ENCODE results near the gene URB1.

The URB1 gene

GRCh38 chr21:32306021-32306780 is 86.6 kb downstream of the URB1 start:
- no peak for DNase-seq
- Histone ChIP-seq H3K4me1 (ENCODE audit: control extremely low read depth in 1 of 4, control insufficient read depth in 4 of 4, insufficient read depth in 4 of 4, low read length in 3 of 4) (no peaks in the 10 kb centered on the region), H3K27ac (ENCODE audit: insufficient read depth in 1 of 2, low read depth in 1 of 2, low read length in 2 of 2, poor library complexity in 1 of 2, severe bottlenecking in 2 of 2) (no peak overlapping the region), H3K4me3 (ENCODE audit: control insufficient read depth in 1 of 7, extremely low read depth in 1 of 7, insufficient read depth in 4 of 7, low read depth in 2 of 7, low read length in 6 of 7) (no peak overlapping the region), H3K27me3 (replicated peaks in 2 of 5; ENCODE audit: control insufficient read depth in 4 of 5, insufficient read depth in 5 of 5, low read length in 4 of 5) (no peaks in the 10 kb centered on the region), H3K36me3 (ENCODE audit: control insufficient read depth in 4 of 4, insufficient read depth in 4 of 4, low read length in 3 of 4) (peaks cover 2 to 16% (median 13%) of the 10 kb centered on the region in 4 experiments), H3K9me3 (ENCODE audit: control extremely low read depth in 1 of 5, control insufficient read depth in 4 of 5, insufficient read depth in 2 of 5, low read depth in 1 of 5, low read length in 4 of 5) (no peaks in the 10 kb centered on the region)
- ChIA-PET POLR2A (no interaction called here), CTCF (interaction anchor here (1.9 kb wide), 1 partner anchor 17 kb away, joined by 6 read pairs; no protein-coding TSS in a partner anchor)
- 80% methylated on average over 20 of the region's 22 CpGs for WGBS (ENCODE audit: insufficient coverage)

GRCh38 chr21:32304998-32305397 is 87.8 kb downstream of the URB1 start:
- 100% methylated on average over 5 of the region's 7 CpGs for WGBS (ENCODE audit: insufficient coverage)
- POLR2A ChIA-PET = no interaction called here
- H3K9me3 ChIP-seq (ENCODE audit: control extremely low read depth in 1 of 5, control insufficient read depth in 4 of 5, insufficient read depth in 2 of 5, low read depth in 1 of 5, low read length in 4 of 5) = no peaks in the 10 kb centered on the region

GRCh38 chr21:32303385-32303784 is 89.4 kb downstream of the URB1 start:
- WGBS (ENCODE audit: insufficient coverage) = no CpG with 5 or more reads among the region's 1 CpG
- no peak overlapping the region for H3K27ac ChIP-seq (ENCODE audit: insufficient read depth in 1 of 2, low read depth in 1 of 2, low read length in 2 of 2, poor library complexity in 1 of 2, severe bottlenecking in 2 of 2)
- H3K36me3 ChIP-seq (ENCODE audit: control insufficient read depth in 4 of 4, insufficient read depth in 4 of 4, low read length in 3 of 4) = peaks cover 2 to 18% (median 9%) of the 10 kb centered on the region in 4 experiments
- H3K4me3 ChIP-seq (ENCODE audit: control insufficient read depth in 1 of 7, extremely low read depth in 1 of 7, insufficient read depth in 4 of 7, low read depth in 2 of 7, low read length in 6 of 7) = no peak overlapping the region
- H3K4me1 ChIP-seq (ENCODE audit: control extremely low read depth in 1 of 4, control insufficient read depth in 4 of 4, insufficient read depth in 4 of 4, low read length in 3 of 4) = no peaks in the 10 kb centered on the region
- CTCF ChIA-PET = no interaction called here
- POLR2A ChIA-PET = no interaction called here
- no peaks in the 10 kb centered on the region for H3K27me3 ChIP-seq (replicated peaks in 2 of 5; ENCODE audit: control insufficient read depth in 4 of 5, insufficient read depth in 5 of 5, low read length in 4 of 5)
- DNase-seq = no peak
- H3K9me3 ChIP-seq (ENCODE audit: control extremely low read depth in 1 of 5, control insufficient read depth in 4 of 5, insufficient read depth in 2 of 5, low read depth in 1 of 5, low read length in 4 of 5) = no peaks in the 10 kb centered on the region

More at GRCh38 chr21:32304998-32305397, 87.8 kb downstream of the URB1 start:
- Histone ChIP-seq H3K4me1 (ENCODE audit: control extremely low read depth in 1 of 4, control insufficient read depth in 4 of 4, insufficient read depth in 4 of 4, low read length in 3 of 4) (no peaks in the 10 kb centered on the region), H3K36me3 (ENCODE audit: control insufficient read depth in 4 of 4, insufficient read depth in 4 of 4, low read length in 3 of 4) (peaks cover 2 to 23% (median 13%) of the 10 kb centered on the region in 4 experiments), H3K27ac (ENCODE audit: insufficient read depth in 1 of 2, low read depth in 1 of 2, low read length in 2 of 2, poor library complexity in 1 of 2, severe bottlenecking in 2 of 2) (no peak overlapping the region), H3K27me3 (replicated peaks in 2 of 5; ENCODE audit: control insufficient read depth in 4 of 5, insufficient read depth in 5 of 5, low read length in 4 of 5) (no peaks in the 10 kb centered on the region), H3K4me3 (ENCODE audit: control insufficient read depth in 1 of 7, extremely low read depth in 1 of 7, insufficient read depth in 4 of 7, low read depth in 2 of 7, low read length in 6 of 7) (no peak overlapping the region)
- CTCF ChIA-PET = no interaction called here
- DNase-seq = no peak

GRCh38 chr21:32302560-32302959 is 90.3 kb downstream of the URB1 start:
- ChIA-PET CTCF (interaction anchor here (0.6 kb wide), 1 partner anchor 18 kb away, joined by 3 read pairs; no protein-coding TSS in a partner anchor), POLR2A (no interaction called here)
- WGBS (ENCODE audit: insufficient coverage) = 97% methylated on average over 6 of the region's 6 CpGs
- H3K9me3 ChIP-seq (ENCODE audit: control extremely low read depth in 1 of 5, control insufficient read depth in 4 of 5, insufficient read depth in 2 of 5, low read depth in 1 of 5, low read length in 4 of 5) = no peaks in the 10 kb centered on the region
- H3K27me3 ChIP-seq (replicated peaks in 2 of 5; ENCODE audit: control insufficient read depth in 4 of 5, insufficient read depth in 5 of 5, low read length in 4 of 5) = no peaks in the 10 kb centered on the region
- H3K36me3 ChIP-seq (ENCODE audit: control insufficient read depth in 4 of 4, insufficient read depth in 4 of 4, low read length in 3 of 4) = peaks cover 2 to 16% (median 7%) of the 10 kb centered on the region in 4 experiments
- H3K4me3 ChIP-seq (ENCODE audit: control insufficient read depth in 1 of 7, extremely low read depth in 1 of 7, insufficient read depth in 4 of 7, low read depth in 2 of 7, low read length in 6 of 7) = no peak overlapping the region
- H3K27ac ChIP-seq (ENCODE audit: insufficient read depth in 1 of 2, low read depth in 1 of 2, low read length in 2 of 2, poor library complexity in 1 of 2, severe bottlenecking in 2 of 2) = no peak overlapping the region
- no peak for DNase-seq
- no peaks in the 10 kb centered on the region for H3K4me1 ChIP-seq (ENCODE audit: control extremely low read depth in 1 of 4, control insufficient read depth in 4 of 4, insufficient read depth in 4 of 4, low read length in 3 of 4)

GRCh38 chr21:32301596-32301995 is 91.2 kb downstream of the URB1 start:
- no peak overlapping the region for H3K4me3 ChIP-seq (ENCODE audit: control insufficient read depth in 1 of 7, extremely low read depth in 1 of 7, insufficient read depth in 4 of 7, low read depth in 2 of 7, low read length in 6 of 7)
- CTCF ChIA-PET = no interaction called here
- peaks cover 0 to 16% (median 4%) of the 10 kb centered on the region in 4 experiments for H3K36me3 ChIP-seq (ENCODE audit: control insufficient read depth in 4 of 4, insufficient read depth in 4 of 4, low read length in 3 of 4)
- H3K9me3 ChIP-seq (ENCODE audit: control extremely low read depth in 1 of 5, control insufficient read depth in 4 of 5, insufficient read depth in 2 of 5, low read depth in 1 of 5, low read length in 4 of 5) = no peaks in the 10 kb centered on the region
- H3K4me1 ChIP-seq (ENCODE audit: control extremely low read depth in 1 of 4, control insufficient read depth in 4 of 4, insufficient read depth in 4 of 4, low read length in 3 of 4) = no peaks in the 10 kb centered on the region
- POLR2A ChIA-PET = no interaction called here
- 100% methylated on average over 1 of the region's 2 CpGs for WGBS (ENCODE audit: insufficient coverage)
- DNase-seq = no peak
- H3K27ac ChIP-seq (ENCODE audit: insufficient read depth in 1 of 2, low read depth in 1 of 2, low read length in 2 of 2, poor library complexity in 1 of 2, severe bottlenecking in 2 of 2) = no peak overlapping the region
- H3K27me3 ChIP-seq (replicated peaks in 2 of 5; ENCODE audit: control insufficient read depth in 4 of 5, insufficient read depth in 5 of 5, low read length in 4 of 5) = no peaks in the 10 kb centered on the region

- no peak overlapping the region for H3K4me3 ChIP-seq (ENCODE audit: control insufficient read depth in 1 of 7, extremely low read depth in 1 of 7, insufficient read depth in 4 of 7, low read depth in 2 of 7, low read length in 6 of 7)
- POLR2A ChIA-PET = no interaction called here
- DNase-seq = peak in 1 of 3 donors; percentile 5
- H3K27me3 ChIP-seq (replicated peaks in 2 of 5; ENCODE audit: control insufficient read depth in 4 of 5, insufficient read depth in 5 of 5, low read length in 4 of 5) = no peaks in the 10 kb centered on the region
- H3K4me1 ChIP-seq (ENCODE audit: control extremely low read depth in 1 of 4, control insufficient read depth in 4 of 4, insufficient read depth in 4 of 4, low read length in 3 of 4) = no peaks in the 10 kb centered on the region
- no peaks in the 10 kb centered on the region for H3K9me3 ChIP-seq (ENCODE audit: control extremely low read depth in 1 of 5, control insufficient read depth in 4 of 5, insufficient read depth in 2 of 5, low read depth in 1 of 5, low read length in 4 of 5)
- WGBS (ENCODE audit: insufficient coverage) = 91% methylated on average over 40 of the region's 41 CpGs
- no peak overlapping the region for H3K27ac ChIP-seq (ENCODE audit: insufficient read depth in 1 of 2, low read depth in 1 of 2, low read length in 2 of 2, poor library complexity in 1 of 2, severe bottlenecking in 2 of 2)
- peaks cover 0 to 16% (median 2%) of the 10 kb centered on the region in 4 experiments for H3K36me3 ChIP-seq (ENCODE audit: control insufficient read depth in 4 of 4, insufficient read depth in 4 of 4, low read length in 3 of 4)
- CTCF ChIA-PET = no interaction called here
These were observed 92.6 kb downstream of the URB1 start for GRCh38 chr21:32300117-32300681.

GRCh38 chr21:32299695-32300094 is 93.1 kb downstream of the URB1 start:
- POLR2A ChIA-PET = no interaction called here
- H3K4me3 ChIP-seq (ENCODE audit: control insufficient read depth in 1 of 7, extremely low read depth in 1 of 7, insufficient read depth in 4 of 7, low read depth in 2 of 7, low read length in 6 of 7) = no peak overlapping the region
- 88% methylated on average over 6 of the region's 6 CpGs for WGBS (ENCODE audit: insufficient coverage)
- H3K36me3 ChIP-seq (ENCODE audit: control insufficient read depth in 4 of 4, insufficient read depth in 4 of 4, low read length in 3 of 4) = peaks cover 0 to 16% (median 2%) of the 10 kb centered on the region in 4 experiments
- no peaks in the 10 kb centered on the region for H3K27me3 ChIP-seq (replicated peaks in 2 of 5; ENCODE audit: control insufficient read depth in 4 of 5, insufficient read depth in 5 of 5, low read length in 4 of 5)
- H3K9me3 ChIP-seq (ENCODE audit: control extremely low read depth in 1 of 5, control insufficient read depth in 4 of 5, insufficient read depth in 2 of 5, low read depth in 1 of 5, low read length in 4 of 5) = no peaks in the 10 kb centered on the region
- no peak overlapping the region for H3K27ac ChIP-seq (ENCODE audit: insufficient read depth in 1 of 2, low read depth in 1 of 2, low read length in 2 of 2, poor library complexity in 1 of 2, severe bottlenecking in 2 of 2)
- CTCF ChIA-PET = no interaction called here
- no peaks in the 10 kb centered on the region for H3K4me1 ChIP-seq (ENCODE audit: control extremely low read depth in 1 of 4, control insufficient read depth in 4 of 4, insufficient read depth in 4 of 4, low read length in 3 of 4)
- DNase-seq = no peak
